G401.6 (cell line): ENCODE results near the gene HNRNPAB.
"Not testable (repeated sequence)": the region's sequence is repeated elsewhere in the genome, so short reads cannot be mapped to it uniquely, and the experiment has no call there.

ENCODE experiments used
- FAIRE-seq: peaks from 2 replicates; lab custom pipeline; 2012; peaks lifted over from hg19 to GRCh38; lab: Jason Lieb, UNC

HNRNPAB gene

GRCh38 chr5:178212241-178213002, 8.1 kb downstream of the HNRNPAB start:
- no peak for FAIRE-seq

GRCh38 chr5:178213003-178213461, 8.7 kb downstream of the HNRNPAB start:
- FAIRE-seq = no peak

DNA sequence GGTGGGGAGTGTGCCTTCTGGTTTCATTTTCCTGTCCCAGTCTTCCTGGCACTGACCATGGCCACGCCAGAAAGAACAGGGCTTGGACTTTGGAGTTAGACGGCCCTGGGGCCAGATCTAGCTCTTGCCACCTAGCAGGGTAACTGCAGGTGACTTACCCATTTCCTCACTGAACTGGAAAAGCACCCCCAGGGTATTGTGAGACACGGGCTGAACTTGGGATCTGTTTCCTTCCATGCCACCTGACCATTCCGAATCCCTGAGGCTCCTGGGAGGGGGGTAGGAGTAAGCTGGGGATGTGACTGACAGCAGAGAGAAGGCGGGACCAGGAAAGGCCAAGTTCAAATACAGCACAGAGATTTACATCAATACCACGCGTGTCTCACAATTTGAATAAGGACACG, 9.4 kb downstream of the HNRNPAB start:
- FAIRE-seq = no peak

DNA sequence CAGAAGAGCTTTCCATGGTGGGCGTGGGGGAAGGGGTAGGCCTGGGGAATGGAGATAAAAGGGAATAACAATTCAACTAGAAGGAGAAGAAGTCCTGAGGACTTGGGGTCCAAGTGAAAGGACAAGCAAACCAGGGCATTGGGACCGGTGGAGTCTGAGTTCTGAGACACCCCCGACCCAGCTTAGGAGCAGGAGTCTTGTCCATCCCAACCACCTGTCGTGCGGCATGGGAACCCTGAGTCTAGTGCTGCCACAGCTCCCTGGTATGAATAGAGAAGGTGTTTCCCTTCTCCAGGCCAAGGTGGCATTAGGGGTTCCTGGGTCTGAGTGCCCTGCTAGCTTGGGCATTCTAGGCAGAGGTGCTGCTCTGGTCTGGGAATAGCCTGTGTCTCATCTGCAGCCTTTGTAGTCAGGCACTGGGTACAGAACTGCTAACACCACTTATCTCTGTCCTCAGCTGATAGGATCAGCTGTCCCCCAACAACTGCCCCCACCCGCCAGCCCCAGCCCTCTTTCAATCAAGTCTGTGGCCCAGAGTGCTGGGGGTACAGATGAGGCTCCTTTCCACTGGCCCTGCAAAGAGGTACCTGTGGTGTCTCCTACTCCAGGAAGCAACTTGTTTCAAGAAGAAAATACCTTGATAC, 9.9 kb downstream of the HNRNPAB start:
- FAIRE-seq = no peak

DNA sequence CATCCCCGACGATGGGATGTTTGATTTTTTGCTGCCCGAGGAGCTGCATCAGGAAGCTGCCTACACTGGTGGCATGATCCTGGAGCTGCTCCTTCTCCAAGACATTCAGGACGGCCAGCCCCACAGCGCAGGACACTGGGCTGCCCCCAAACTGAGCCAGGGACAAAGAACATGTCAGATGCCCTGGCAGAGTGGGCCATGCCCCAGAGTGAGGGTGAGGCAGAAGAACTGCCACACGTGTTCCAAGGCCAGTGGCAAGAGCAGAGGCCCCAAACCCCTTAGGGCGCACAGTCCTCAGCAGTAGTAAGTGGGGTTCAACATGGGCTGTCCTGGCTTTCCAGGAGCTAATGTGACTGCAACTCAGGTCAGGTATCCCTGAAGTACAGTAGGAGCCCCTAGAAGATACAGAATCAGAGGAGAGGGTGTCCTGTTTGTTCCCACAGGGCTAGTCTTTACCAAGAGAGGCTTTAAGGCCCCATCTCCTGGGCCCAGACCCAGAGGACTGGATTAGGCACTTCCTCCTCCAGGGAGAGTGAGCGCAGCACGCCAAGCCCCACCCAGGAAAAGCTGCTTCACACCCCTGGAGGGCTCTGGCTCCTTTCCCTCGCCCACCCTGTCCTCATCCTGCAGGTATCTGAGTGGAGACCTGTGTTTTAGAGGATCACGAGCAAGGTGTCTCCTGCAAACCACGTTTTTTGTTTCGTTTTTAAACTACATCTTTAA, 11.1 kb downstream of the HNRNPAB start:
- no peak for FAIRE-seq

GRCh38 chr5:178216088-178216534, 11.8 kb downstream of the HNRNPAB start:
- no peak for FAIRE-seq

DNA sequence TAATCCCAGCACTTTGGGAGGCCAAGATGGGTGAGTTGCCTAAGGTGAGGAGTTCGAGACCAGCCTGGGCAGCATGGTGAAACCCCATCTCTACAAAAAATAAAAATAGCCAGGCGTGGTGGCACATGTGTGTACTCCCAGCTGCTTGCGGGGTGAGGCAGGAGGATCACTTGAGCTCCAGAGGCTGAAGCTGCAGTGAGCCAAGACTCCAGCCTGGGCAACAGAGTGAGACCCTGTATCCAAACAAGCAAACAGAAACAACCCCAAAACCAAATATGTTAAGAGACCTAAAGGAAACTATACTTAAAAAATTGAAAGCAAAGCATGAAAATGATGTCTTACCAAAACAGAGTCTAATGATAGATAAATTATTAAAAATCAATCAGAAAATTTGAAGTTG, 12.4 kb downstream of the HNRNPAB start:
- no peak for FAIRE-seq

GRCh38 chr5:178218237-178218776, 14.0 kb downstream of the HNRNPAB start:
- FAIRE-seq = no peak

- peak; percentile 85 for FAIRE-seq
Observed at GRCh38 chr5:178218827-178219226, 14.5 kb downstream of the HNRNPAB start.

- no peak for FAIRE-seq
Observed at GRCh38 chr5:178221282-178221681, 16.9 kb downstream of the HNRNPAB start.

GRCh38 chr5:178221853-178222252, 17.5 kb downstream of the HNRNPAB start:
- no peak for FAIRE-seq

GRCh38 chr5:178222292-178222691, 18.0 kb downstream of the HNRNPAB start:
- FAIRE-seq = no peak

DNA sequence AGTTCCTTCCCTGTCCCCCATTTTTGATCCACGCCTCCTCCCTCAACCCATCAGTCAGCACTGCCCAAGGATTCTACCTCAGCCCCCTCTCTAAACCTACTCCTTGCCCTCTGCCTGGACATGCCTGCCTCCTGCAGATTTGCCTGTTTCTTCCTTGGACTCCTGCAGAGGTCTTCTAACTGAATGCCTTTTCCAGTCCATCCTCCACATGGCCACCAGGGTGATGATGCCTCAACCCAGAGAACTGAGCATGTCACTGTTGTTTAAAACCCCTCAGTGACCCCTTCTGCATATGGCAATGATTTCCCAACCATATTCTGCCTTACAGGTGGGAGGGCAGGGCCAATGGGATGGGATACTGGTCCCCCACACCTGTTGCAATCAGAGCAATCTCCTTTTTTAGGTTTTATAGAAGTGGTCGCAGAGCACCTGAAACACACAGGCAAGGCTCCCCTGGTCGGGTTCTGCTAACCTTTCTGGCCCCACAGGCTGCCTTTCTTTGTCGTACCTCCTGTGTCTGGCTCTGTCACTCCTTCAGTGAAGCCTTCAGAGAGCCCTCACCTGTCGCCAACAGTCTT, 19.0 kb downstream of the HNRNPAB start:
- FAIRE-seq = no peak

DNA sequence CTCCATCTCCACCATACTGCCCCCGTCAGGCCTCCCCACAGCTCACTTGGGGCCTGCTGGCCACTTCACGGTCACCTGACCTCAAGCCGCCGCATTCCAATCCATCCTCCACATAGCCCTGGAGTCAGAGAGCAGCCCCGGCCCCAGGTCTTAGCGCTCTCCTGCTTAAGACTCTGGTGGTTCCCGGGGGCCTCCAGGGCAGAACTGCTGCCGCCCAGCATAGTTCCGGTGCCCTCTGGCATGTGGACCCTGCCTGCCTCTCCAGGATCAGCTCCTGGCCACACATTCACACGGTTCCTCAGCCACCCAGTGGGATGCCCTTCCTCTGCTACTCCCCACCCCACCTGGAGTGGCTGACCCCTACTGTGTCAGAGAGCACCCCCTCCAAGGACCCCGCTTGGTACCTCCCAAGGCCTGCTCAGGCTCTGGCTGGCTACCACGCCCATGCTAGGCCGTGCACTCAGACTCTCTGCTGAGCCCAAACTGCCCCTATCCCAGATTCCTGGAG, 19.5 kb downstream of the HNRNPAB start:
- FAIRE-seq = no peak

GRCh38 chr5:178224403-178224802, 20.1 kb downstream of the HNRNPAB start:
- FAIRE-seq = no peak

- no peak for FAIRE-seq
Observed at GRCh38 chr5:178225174-178225573, 20.8 kb downstream of the HNRNPAB start.

GRCh38 chr5:178227138-178227659, 22.9 kb downstream of the HNRNPAB start:
- FAIRE-seq = no peak

DNA sequence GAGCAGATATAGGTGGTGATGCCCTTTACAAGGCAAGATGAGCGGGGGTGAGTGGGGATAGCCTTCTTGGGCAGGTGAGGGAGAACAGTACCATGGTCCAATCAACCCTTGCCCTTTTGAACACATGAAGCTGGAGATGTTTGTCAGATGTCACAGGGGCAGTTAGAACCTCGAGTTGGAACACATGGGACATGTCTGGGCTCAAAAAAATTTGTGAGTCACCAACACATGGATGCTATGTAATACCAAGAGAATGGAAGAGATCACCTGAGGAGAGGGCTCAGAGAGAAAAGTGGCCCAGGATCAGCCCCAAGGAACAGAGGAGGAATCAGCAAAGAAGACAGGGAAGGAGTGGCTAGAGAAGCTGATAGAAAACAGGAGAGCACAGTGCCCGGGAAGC, 23.6 kb downstream of the HNRNPAB start:
- no peak for FAIRE-seq

DNA sequence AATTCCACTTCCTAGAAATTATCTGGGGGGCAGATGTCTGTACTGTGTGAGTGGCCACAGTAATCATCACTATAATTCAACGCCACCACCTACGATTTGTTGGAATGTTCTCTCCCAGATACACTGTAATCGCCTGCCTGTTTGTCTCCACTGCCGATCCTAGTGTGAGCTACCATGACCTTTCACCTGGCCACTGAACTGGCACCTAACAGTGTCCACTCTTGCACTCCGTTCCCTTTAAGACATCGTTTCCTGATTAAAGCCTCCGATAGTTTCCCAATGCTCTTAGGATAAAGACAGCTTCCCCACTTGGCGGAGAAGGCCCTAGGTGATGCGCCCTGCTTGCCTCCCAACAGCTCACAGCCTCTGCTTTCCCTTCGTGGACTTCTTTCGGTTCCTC, 24.3 kb downstream of the HNRNPAB start:
- no peak for FAIRE-seq

GRCh38 chr5:178229111-178229510, 24.8 kb downstream of the HNRNPAB start:
- not testable (repeated sequence) for FAIRE-seq

GRCh38 chr5:178229861-178230260, 25.5 kb downstream of the HNRNPAB start:
- no peak for FAIRE-seq
